Ascending aorta (tissue), 2 donors: Measurements from ENCODE around the gene RCAN3. TPM values are rescaled to one million over a fixed set of nuclear protein-coding genes. Genes with fewer than 3 reads are reported as not detected.
A peak's percentile ranks its signal among the peaks of the same experiment; 100 is the strongest.

ENCODE experiments used
- DNase-seq, 2 donors: peaks; one replicate each; pipeline ENCODE4 v3.0.0-alpha.2; 2019; ENCODE audit warnings: low spot score in 2 of 2
- H3K27ac ChIP-seq, 2 donors: fragments of 200-600 bp; sonication (generic); one replicate each; pipeline ENCODE4 v1.5.1; 2016 to 2017; ENCODE audit warnings: mild to moderate bottlenecking in 1 of 2
- H3K27me3 ChIP-seq: fragments of 200-600 bp; sonication (generic); one replicate; pipeline ENCODE4 v1.5.1; 2017
- H3K36me3 ChIP-seq, 2 donors: fragments of 200-600 bp; sonication (generic); one replicate each; pipeline ENCODE4 v1.5.1; 2016
- H3K4me1 ChIP-seq, 2 donors: fragments of 200-600 bp; sonication (generic); one replicate each; pipeline ENCODE4 v1.5.1; 2016 to 2017; ENCODE audit warnings: mild to moderate bottlenecking in 1 of 2
- H3K4me3 ChIP-seq, 2 donors: fragments of 200-600 bp; sonication (generic); one replicate each; pipeline ENCODE4 v1.5.1; 2016 to 2017; ENCODE audit warnings: mild to moderate bottlenecking in 1 of 2
- H3K9me3 ChIP-seq, 2 donors: fragments of 200-600 bp; sonication (generic); one replicate each; pipeline ENCODE4 v1.5.1; 2016
- intact Hi-C: fragments of 100-400 bp; cut with DNase I; formaldehyde crosslinking; loops from one replicate; pipeline ENCODE4 v1.15.1; 2023
- total RNA-seq: library from RNA; depleted of rRNA; stranded (reverse); fragments of >200 nt; gene quantifications from one replicate; pipeline ENCODE4 v1.1.0, GENCODE V29; 2016
- TF ChIP-seq, protein P1 (sequence below), 3 experiments: fragments of 200-600 bp in 2 of 3; fragments of 450-650 bp in 1 of 3; sonication (generic) in 2 of 3; IDR thresholded peaks; one replicate each; pipeline ENCODE4 v1.5.1; 2016 to 2019; ENCODE audit warnings: antibody characterized with exemption in 3 of 3, mild to moderate bottlenecking in 1 of 3, moderate library complexity in 1 of 3

RCAN3 gene
- total RNA-seq, 1 donor from 2014 or later: 2.0 TPM

DNA sequence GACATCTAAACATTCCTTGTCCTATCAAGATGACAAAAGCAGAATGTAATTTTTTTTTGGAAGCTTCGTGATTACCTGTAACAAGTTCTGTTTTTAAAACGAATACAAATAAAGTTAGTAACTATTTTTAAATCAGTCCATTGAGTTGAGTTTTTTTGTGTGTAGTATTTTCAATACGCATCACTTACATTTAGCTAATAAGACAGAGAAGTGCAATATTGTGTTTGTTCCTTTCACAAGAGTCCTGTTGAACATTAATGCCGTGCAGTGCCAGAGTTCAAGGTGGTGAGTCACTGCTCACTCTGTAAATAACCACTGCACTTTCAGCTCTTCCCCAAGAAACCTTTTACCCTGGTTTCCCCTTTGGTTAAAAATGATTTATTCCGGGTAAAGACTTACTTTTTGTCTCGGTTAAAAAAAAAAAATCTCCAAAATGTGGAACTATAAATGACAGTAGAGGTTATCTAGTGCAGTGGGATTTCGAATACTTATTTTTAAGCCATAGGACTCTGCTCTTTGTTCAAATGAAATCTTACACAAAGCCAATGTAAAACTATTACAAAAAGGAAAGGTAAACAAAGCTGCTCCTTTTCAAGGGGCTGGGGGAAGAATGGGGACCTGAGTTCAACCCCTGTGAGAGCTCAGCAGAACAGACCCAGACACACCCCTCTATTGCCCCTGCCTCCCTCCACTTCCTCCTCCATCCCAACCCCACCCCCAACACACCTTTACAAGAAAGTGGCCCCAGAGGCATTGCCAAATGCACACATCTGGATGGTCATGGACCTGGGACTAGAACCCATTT lies 38.5 kb downstream of the RCAN3 start:
- TF ChIP-seq, protein P1, sequence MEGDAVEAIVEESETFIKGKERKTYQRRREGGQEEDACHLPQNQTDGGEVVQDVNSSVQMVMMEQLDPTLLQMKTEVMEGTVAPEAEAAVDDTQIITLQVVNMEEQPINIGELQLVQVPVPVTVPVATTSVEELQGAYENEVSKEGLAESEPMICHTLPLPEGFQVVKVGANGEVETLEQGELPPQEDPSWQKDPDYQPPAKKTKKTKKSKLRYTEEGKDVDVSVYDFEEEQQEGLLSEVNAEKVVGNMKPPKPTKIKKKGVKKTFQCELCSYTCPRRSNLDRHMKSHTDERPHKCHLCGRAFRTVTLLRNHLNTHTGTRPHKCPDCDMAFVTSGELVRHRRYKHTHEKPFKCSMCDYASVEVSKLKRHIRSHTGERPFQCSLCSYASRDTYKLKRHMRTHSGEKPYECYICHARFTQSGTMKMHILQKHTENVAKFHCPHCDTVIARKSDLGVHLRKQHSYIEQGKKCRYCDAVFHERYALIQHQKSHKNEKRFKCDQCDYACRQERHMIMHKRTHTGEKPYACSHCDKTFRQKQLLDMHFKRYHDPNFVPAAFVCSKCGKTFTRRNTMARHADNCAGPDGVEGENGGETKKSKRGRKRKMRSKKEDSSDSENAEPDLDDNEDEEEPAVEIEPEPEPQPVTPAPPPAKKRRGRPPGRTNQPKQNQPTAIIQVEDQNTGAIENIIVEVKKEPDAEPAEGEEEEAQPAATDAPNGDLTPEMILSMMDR (IDR thresholded peaks at IDR 0.05): no peak

DNA sequence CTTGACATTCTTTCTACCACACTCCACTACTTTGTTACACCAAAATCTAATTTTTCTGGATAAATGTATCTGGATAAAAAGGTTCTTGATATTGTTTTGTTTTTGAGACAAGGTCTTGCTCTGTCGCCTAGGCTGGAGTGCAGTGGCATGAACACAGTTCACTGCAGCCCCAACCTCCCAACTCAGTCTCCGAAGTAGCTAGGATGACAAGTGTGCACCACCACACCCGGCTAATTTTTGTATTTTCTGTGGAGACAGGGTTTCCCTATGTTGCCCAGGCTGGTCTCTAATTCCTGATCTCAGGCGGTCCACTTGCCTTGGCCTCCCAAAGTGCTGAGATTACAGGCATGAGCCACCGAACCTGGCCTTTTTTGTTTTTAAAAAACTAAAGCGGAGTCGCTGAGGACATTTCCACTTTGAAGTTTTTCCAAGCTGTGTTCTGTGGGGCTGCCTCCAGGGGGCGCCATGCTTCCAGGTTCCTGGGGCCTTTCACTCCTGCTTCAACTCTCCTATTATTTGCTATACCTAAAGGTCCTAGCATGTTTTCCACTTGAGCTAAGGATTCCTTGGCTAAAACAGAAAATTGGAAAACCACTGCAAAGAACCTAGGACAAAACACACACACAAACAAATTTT lies 39.2 kb downstream of the RCAN3 start:
- no peak overlapping the region for H3K27ac ChIP-seq

More for the DNA sequence above, 38.5 kb downstream of the RCAN3 start:
- no peak overlapping the region for H3K4me3 ChIP-seq
- DNase-seq: no peak
- no peaks in the 10 kb centered on the region for H3K36me3 ChIP-seq
- H3K9me3 ChIP-seq: no peaks in the 10 kb centered on the region
- no peaks in the 10 kb centered on the region for H3K4me1 ChIP-seq
- H3K27me3 ChIP-seq: no peaks in the 10 kb centered on the region
- H3K27ac ChIP-seq: no peak overlapping the region
- intact Hi-C loops: no loop called here

DNA sequence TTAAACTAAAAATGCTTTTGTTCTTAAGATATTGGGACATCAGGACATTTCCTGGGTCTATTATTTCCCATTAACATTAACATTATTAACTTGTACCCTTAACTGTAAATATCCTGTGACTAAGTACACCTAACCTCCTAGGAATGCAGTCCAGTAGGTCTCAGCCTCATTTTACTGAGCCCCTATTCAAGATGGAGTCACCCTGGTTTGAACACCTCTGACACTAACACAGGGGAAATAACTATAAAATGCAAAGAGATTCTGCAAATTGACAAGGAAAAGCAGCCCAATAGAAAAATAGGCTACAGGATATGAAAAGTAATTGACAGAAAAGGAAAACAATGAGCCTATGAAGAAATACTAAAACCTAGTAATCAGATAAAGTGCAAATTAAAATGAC lies 41.6 kb downstream of the RCAN3 start:
- Histone ChIP-seq H3K27me3 (no peaks in the 10 kb centered on the region), H3K4me1 (no peaks in the 10 kb centered on the region), H3K36me3 (no peaks in the 10 kb centered on the region), H3K9me3 (no peaks in the 10 kb centered on the region), H3K4me3 (no peak overlapping the region), H3K27ac (no peak overlapping the region)
- TF ChIP-seq, protein P1 (IDR thresholded peaks at IDR 0.05): no peak
- DNase-seq: no peak
- intact Hi-C loops: no loop called here

More for the DNA sequence above, 39.2 kb downstream of the RCAN3 start:
- Histone ChIP-seq H3K27me3 (no peaks in the 10 kb centered on the region), H3K4me3 (no peak overlapping the region), H3K4me1 (no peaks in the 10 kb centered on the region), H3K9me3 (no peaks in the 10 kb centered on the region), H3K36me3 (no peaks in the 10 kb centered on the region)
- no peak for DNase-seq
- intact Hi-C loops: no loop called here
- TF ChIP-seq, protein P1 (IDR thresholded peaks at IDR 0.05): peak in 1 of 3 experiments; percentile 25

DNA sequence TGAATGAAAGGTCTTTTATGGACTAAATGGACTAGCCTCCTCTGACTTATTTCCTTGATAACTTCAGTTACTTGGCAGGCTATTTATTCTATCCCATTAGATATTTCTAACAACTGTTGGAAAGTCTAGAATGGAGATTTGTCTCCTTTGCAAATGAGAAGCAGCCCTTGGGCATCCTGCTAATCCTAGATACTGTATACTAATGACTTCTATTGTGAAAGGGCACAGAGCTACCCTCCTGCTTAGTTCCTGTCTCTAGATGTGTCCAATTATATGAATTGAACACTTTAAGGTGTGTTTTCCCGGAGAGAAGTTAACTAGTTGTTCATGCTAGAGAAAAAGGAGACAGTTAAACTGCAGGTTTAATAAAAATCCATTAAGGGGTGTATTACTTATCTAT lies 43.0 kb downstream of the RCAN3 start:
- H3K36me3 ChIP-seq: no peaks in the 10 kb centered on the region
- TF ChIP-seq, protein P1 (IDR thresholded peaks at IDR 0.05): no peak

DNA sequence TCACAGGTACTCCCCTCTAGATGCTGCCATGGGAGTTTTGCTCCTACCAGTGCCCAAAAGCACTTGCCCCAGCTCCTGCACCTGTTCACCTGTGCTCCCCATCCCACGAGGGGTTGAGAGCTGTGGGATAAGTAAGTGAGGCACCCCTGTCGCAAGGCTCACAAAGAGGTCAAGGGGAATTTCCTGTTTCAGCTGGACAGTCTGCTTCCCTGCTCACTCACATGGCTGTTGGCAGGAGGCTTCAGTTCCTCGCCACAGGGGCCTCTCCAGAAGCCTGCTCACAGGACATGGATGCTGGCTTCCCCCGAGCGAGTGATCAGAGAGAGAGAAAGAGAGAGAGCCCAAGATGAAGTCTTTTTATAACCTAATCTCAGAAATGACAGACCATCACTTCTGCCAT lies 44.6 kb downstream of the RCAN3 start:
- Histone ChIP-seq H3K9me3 (no peaks in the 10 kb centered on the region), H3K4me1 (no peaks in the 10 kb centered on the region), H3K4me3 (no peak overlapping the region), H3K27ac (no peak overlapping the region), H3K27me3 (no peaks in the 10 kb centered on the region), H3K36me3 (no peaks in the 10 kb centered on the region)
- TF ChIP-seq, protein P1 (IDR thresholded peaks at IDR 0.05): no peak
- intact Hi-C loops: no loop called here
- DNase-seq: no peak

More for the DNA sequence above, 43.0 kb downstream of the RCAN3 start:
- no peaks in the 10 kb centered on the region for H3K9me3 ChIP-seq
- H3K4me1 ChIP-seq: no peaks in the 10 kb centered on the region
- H3K27me3 ChIP-seq: no peaks in the 10 kb centered on the region
- H3K27ac ChIP-seq: no peak overlapping the region
- DNase-seq: no peak
- no peak overlapping the region for H3K4me3 ChIP-seq
- intact Hi-C loops: no loop called here
